CD4-positive, alpha-beta T cell treated with Interleukin-2 at 100 ng/mL for 4 hours (primary cell): ENCODE measurements around the gene GNAZ.
A peak's percentile ranks its signal among the peaks of the same experiment; 100 is the strongest.

ENCODE experiments used
- DNase-seq: peaks from one replicate; pipeline ENCODE4 v3.0.0-alpha.2; 2020; ENCODE audit warnings: low spot score

GNAZ gene

GRCh38 chr22:23077627-23078461, 7.5 kb downstream of the GNAZ start:
- DNase-seq = no peak

- no peak for DNase-seq
Measured at GRCh38 chr22:23078462-23078787, 8.1 kb downstream of the GNAZ start.

- no peak for DNase-seq
Measured at GRCh38 chr22:23079240-23079768, 9.0 kb downstream of the GNAZ start.

GRCh38 chr22:23079814-23080521, 9.6 kb downstream of the GNAZ start:
- DNase-seq = no peak

GRCh38 chr22:23080613-23081290, 10.4 kb downstream of the GNAZ start:
- DNase-seq = no peak

GRCh38 chr22:23082534-23083314, 12.4 kb downstream of the GNAZ start:
- no peak for DNase-seq

- DNase-seq = no peak
Measured at GRCh38 chr22:23083315-23084021, 13.1 kb downstream of the GNAZ start.

- no peak for DNase-seq
Measured at GRCh38 chr22:23084453-23085350, 14.4 kb downstream of the GNAZ start.

- no peak for DNase-seq
Measured at GRCh38 chr22:23085351-23085671, 15.0 kb downstream of the GNAZ start.

GRCh38 chr22:23085785-23086184, 15.5 kb downstream of the GNAZ start:
- DNase-seq = no peak

- DNase-seq = no peak
Measured at GRCh38 chr22:23086263-23086662, 15.9 kb downstream of the GNAZ start.

GRCh38 chr22:23086787-23087186, 16.5 kb downstream of the GNAZ start:
- no peak for DNase-seq

GRCh38 chr22:23088199-23088604, 17.9 kb downstream of the GNAZ start:
- peak; percentile 7 for DNase-seq

- no peak for DNase-seq
Measured at GRCh38 chr22:23089010-23089409, 18.7 kb downstream of the GNAZ start.

GRCh38 chr22:23089633-23090456, 19.5 kb downstream of the GNAZ start:
- no peak for DNase-seq

- no peak for DNase-seq
Measured at GRCh38 chr22:23090457-23090835, 20.1 kb downstream of the GNAZ start.

- no peak for DNase-seq
Measured at GRCh38 chr22:23091760-23092159, 21.4 kb downstream of the GNAZ start.

GRCh38 chr22:23092217-23092955, 22.1 kb downstream of the GNAZ start:
- DNase-seq = no peak
